GM21717 (cell line): Measurements from ENCODE around the gene SWI5.
A peak's percentile ranks its signal among the peaks of the same experiment; 100 is the strongest.

Source experiments
- ATAC-seq: cut with Tn5 transposase; IDR thresholded peaks from one replicate; pipeline ENCODE4 v1.9.1; 2021; ENCODE audit warnings: mild to moderate bottlenecking, moderate library complexity; ENCODE audit not compliant: unreplicated experiment

Gene SWI5

GRCh38 chr9:128314697-128315096, 38.6 kb downstream of the SWI5 start:
- no peak for ATAC-seq

- no peak for ATAC-seq
Measured at GRCh38 chr9:128316421-128316820, 40.3 kb downstream of the SWI5 start.

- no peak for ATAC-seq
Measured at GRCh38 chr9:128317629-128318028, 41.6 kb downstream of the SWI5 start.

GRCh38 chr9:128321343-128321742, 45.3 kb downstream of the SWI5 start:
- ATAC-seq, result no peak

GRCh38 chr9:128321879-128322403, 45.9 kb downstream of the SWI5 start:
- ATAC-seq, result peak; percentile 13

- peak; percentile 64 for ATAC-seq
Measured at GRCh38 chr9:128322404-128323211, 46.5 kb downstream of the SWI5 start, which contains the start of the genes COQ4 and TRUB2. Gene COQ4, plus strand, starts transcription at chr9:128322839. Its CDS starts 20 bp downstream, at chr9:128322859. Gene TRUB2, minus strand, starts transcription at chr9:128322447. Its CDS starts 39 bp downstream, at chr9:128322408.

- no peak for ATAC-seq
Measured at GRCh38 chr9:128323212-128323730, 47.2 kb downstream of the SWI5 start.

GRCh38 chr9:128323791-128324190, 47.7 kb downstream of the SWI5 start:
- ATAC-seq, result no peak

- ATAC-seq, result no peak
Measured at GRCh38 chr9:128324401-128324800, 48.3 kb downstream of the SWI5 start.

GRCh38 chr9:128325629-128326028, 49.6 kb downstream of the SWI5 start:
- ATAC-seq, result no peak

GRCh38 chr9:128333451-128333869, 57.4 kb downstream of the SWI5 start:
- no peak for ATAC-seq

GRCh38 chr9:128335161-128335560, 59.1 kb downstream of the SWI5 start:
- ATAC-seq, result no peak

- ATAC-seq, result no peak
Measured at GRCh38 chr9:128335914-128336313, 59.8 kb downstream of the SWI5 start.

- no peak for ATAC-seq
Measured at GRCh38 chr9:128337936-128338335, 61.9 kb downstream of the SWI5 start.
